B cell (primary cell): Measurements from ENCODE around the gene DOCK3. TPM values are rescaled to one million over a fixed set of nuclear protein-coding genes. Genes with fewer than 3 reads are reported as not detected.

ENCODE experiments used
- ATAC-seq: fragments of 200-7000 bp; cut with Tn5 transposase; one replicate; pipeline ENCODE4 v1.10.0; 2021; ENCODE audit warnings: low read depth, mild to moderate bottlenecking, moderate number of reproducible peaks, moderate library complexity
- CTCF ChIA-PET: fragments of 350-600 bp; sonication (Branson Sonifier 250); formaldehyde crosslinking; loops from one replicate; lab custom pipeline; 2021; ENCODE audit warnings: antibody characterized with exemption, inconsistent platforms; lab: Charles Lee
- POLR2A ChIA-PET: fragments of 350-600 bp; sonication (Branson Sonifier 250); formaldehyde crosslinking; loops from one replicate; lab custom pipeline; 2021; ENCODE audit warnings: antibody characterized with exemption; lab: Charles Lee
- DNase-seq: peaks from one replicate; pipeline ENCODE4 v3.0.0; 2013
- H2AFZ ChIP-seq: 2 replicates; pipeline ENCODE4 v1.6.1; 2012; ENCODE audit warnings: mild to moderate bottlenecking, low read depth, low read length; ENCODE audit not compliant: insufficient read depth, poor library complexity, severe bottlenecking
- H3K27ac ChIP-seq, 2 donors: 1 replicate in 1 of 2; 2 replicates in 1 of 2; pipeline ENCODE4 v1.5.1; 2012 to 2013; ENCODE audit warnings: low read length in 2 of 2, mild to moderate bottlenecking in 2 of 2, moderate library complexity in 1 of 2
- H3K27me3 ChIP-seq, 4 experiments: fragments of 200-600 bp in 1 of 4; sonication (generic) in 1 of 4; replicated peaks in 1 of 4; 1 replicate in 2 of 4; 2 replicates in 2 of 4; pipeline versions ENCODE4 v1.6.1 to v1.7.0; 2013 to 2016; ENCODE audit warnings: low read length in 3 of 4, mild to moderate bottlenecking in 2 of 4, mixed read lengths in 1 of 4, moderate library complexity in 1 of 4; ENCODE audit not compliant: insufficient read depth in 4 of 4, control insufficient read depth in 3 of 4; ENCODE audit errors: control extremely low read depth in 1 of 4
- H3K36me3 ChIP-seq, 2 experiments: replicated peaks in 1 of 2; 1 replicate in 1 of 2; 2 replicates in 1 of 2; pipeline versions ENCODE4 v1.6.1 to v1.7.1; 2013; ENCODE audit warnings: low read length in 1 of 2; ENCODE audit not compliant: insufficient read depth in 2 of 2, control insufficient read depth in 1 of 2; ENCODE audit errors: control extremely low read depth in 1 of 2, extremely low read depth in 1 of 2
- H3K4me1 ChIP-seq, 2 donors: fragments of 200-600 bp in 1 of 2; sonication (generic) in 1 of 2; 1 replicate in 1 of 2; 2 replicates in 1 of 2; pipeline versions ENCODE4 v1.5.1 to v1.6.1; 2013 to 2017; ENCODE audit warnings: low read length in 2 of 2; ENCODE audit not compliant: control insufficient read depth in 2 of 2, insufficient read depth in 2 of 2
- H3K4me2 ChIP-seq: replicated peaks from 2 replicates; pipeline ENCODE3; 2012; ENCODE audit warnings: mild to moderate bottlenecking, low read depth, low read length; ENCODE audit not compliant: poor library complexity, severe bottlenecking
- H3K4me3 ChIP-seq, 5 experiments: fragments of 200-600 bp in 1 of 5; sonication (generic) in 1 of 5; 1 replicate in 3 of 5; 2 replicates in 2 of 5; pipeline versions ENCODE4 v1.5.1 to v1.7.0; 2011 to 2016; ENCODE audit warnings: low read length in 4 of 5, mild to moderate bottlenecking in 4 of 5, low read depth in 2 of 5, control low read depth in 1 of 5, moderate library complexity in 1 of 5; ENCODE audit not compliant: insufficient read depth in 1 of 5; ENCODE audit errors: control extremely low read depth in 1 of 5, extremely low read depth in 1 of 5
- H3K79me2 ChIP-seq: fragments of 200-600 bp; sonication (generic); one replicate; pipeline ENCODE4 v1.6.0; 2016; ENCODE audit warnings: low read length; ENCODE audit not compliant: control insufficient read depth, insufficient read depth
- H3K9ac ChIP-seq: fragments of 200-600 bp; sonication (generic); 2 replicates; pipeline ENCODE4 v1.6.1; 2017; ENCODE audit warnings: mild to moderate bottlenecking, low read length, moderate library complexity
- H3K9me3 ChIP-seq, 3 donors: one replicate each; pipeline versions ENCODE4 v1.6.1 to v1.7.1; 2013; ENCODE audit warnings: low read length in 2 of 3; ENCODE audit not compliant: control insufficient read depth in 2 of 3, insufficient read depth in 1 of 3; ENCODE audit errors: control extremely low read depth in 1 of 3
- H4K20me1 ChIP-seq: 2 replicates; pipeline ENCODE4 v1.6.0; 2012; ENCODE audit warnings: mild to moderate bottlenecking, low read length; ENCODE audit not compliant: insufficient read depth, control insufficient read depth, poor library complexity, severe bottlenecking
- H3K27ac Mint-ChIP-seq: one replicate; pipeline ENCODE4 v1.8.0; 2021; ENCODE audit warnings: mixed read lengths
- H3K27me3 Mint-ChIP-seq: one replicate; pipeline ENCODE4 v1.8.0; 2021; ENCODE audit warnings: mixed read lengths
- H3K4me1 Mint-ChIP-seq: one replicate; pipeline ENCODE4 v1.8.0; 2021; ENCODE audit warnings: mixed read lengths
- H3K4me3 Mint-ChIP-seq: one replicate; pipeline ENCODE4 v1.8.0; 2021; ENCODE audit warnings: mixed read lengths
- H3K9me3 Mint-ChIP-seq: one replicate; pipeline ENCODE4 v1.8.0; 2022; ENCODE audit warnings: mixed read lengths; ENCODE audit not compliant: insufficient read depth
- CTCF ChIP-seq: fragments of 200-600 bp; IDR thresholded peaks from one replicate; pipeline ENCODE4 v1.8.0; 2022; ENCODE audit warnings: antibody characterized with exemption, mild to moderate bottlenecking
- EZH2 ChIP-seq: IDR thresholded peaks from 2 replicates; pipeline ENCODE4 v1.6.1; 2012; ENCODE audit warnings: borderline replicate concordance, low read depth, mild to moderate bottlenecking, moderate library complexity, low read length; ENCODE audit not compliant: insufficient read depth, poor library complexity, severe bottlenecking
- WGBS: methylation state at CpG from one replicate; pipeline ENCODE4 v1.1.5; 2013; ENCODE audit warnings: missing lambda C conversion rate; ENCODE audit not compliant: insufficient coverage; 5-methylcytosine and 5-hydroxymethylcytosine counted together
- intact Hi-C: fragments of 100-400 bp; cut with micrococcal nuclease; formaldehyde crosslinking; loops from one replicate; pipeline ENCODE4 v1.10.0; 2022
- polyA plus RNA-seq: library from polyadenylated mRNA; depleted of rRNA; stranded (reverse); fragments of >200 nt; gene quantifications from 2 replicates; pipeline ENCODE4 v1.2.3, GENCODE V29; 2012
- total RNA-seq, 2 donors: library from RNA; stranded (reverse); fragments of 120-200 nt in 1 of 2; gene quantifications; 1 replicate in 1 of 2; 2 replicates in 1 of 2; pipeline versions ENCODE4 v1.2.3 to v1.2.4, GENCODE V29; 2013 to 2022

DOCK3 gene
- total and polyA plus RNA-seq, 2 donors (not counting 1 experiment from before 2014, with no cell fraction given), result 0.06 to 0.30 TPM

GRCh38 chr3:50651445-50651844 lies 23.3 kb upstream of the DOCK3 start:
- H3K36me3 ChIP-seq, result peaks cover 0 to 10% of the 10 kb centered on the region in 2 experiments
- WGBS, result 97% methylated on average over 8 of the region's 8 CpGs
- no peak for ATAC-seq
- H3K4me2 ChIP-seq, result no peak overlapping the region
- no peaks in the 10 kb centered on the region for H3K9me3 ChIP-seq
- Mint-ChIP-seq H3K27ac (no peak overlapping the region), H3K9me3 (no peaks in the 10 kb centered on the region), H3K4me3 (no peak overlapping the region), H3K27me3 (no peaks in the 10 kb centered on the region), H3K4me1 (no peaks in the 10 kb centered on the region)
- CTCF ChIA-PET, result interaction anchor here (1.0 to 11.8 kb wide), 5 partner anchors 20 to 127 kb away, joined by 3 to 224 read pairs (median 16); partner anchors contain the start of genes CISH, HEMK1 and MAPKAPK3
- H4K20me1 ChIP-seq, result no peaks in the 10 kb centered on the region
- intact Hi-C loops, result no loop called here
- TF ChIP-seq EZH2 (no peak), CTCF (no peak)
- H3K79me2 ChIP-seq, result no peaks in the 10 kb centered on the region
- H3K27me3 ChIP-seq, result no peaks in the 10 kb centered on the region
- no peaks in the 10 kb centered on the region for H3K4me1 ChIP-seq
- POLR2A ChIA-PET, result no interaction called here
- no peak overlapping the region for H3K9ac ChIP-seq
- no peak for DNase-seq
- no peak overlapping the region for H2AFZ ChIP-seq
- H3K27ac ChIP-seq, result no peak overlapping the region
- H3K4me3 ChIP-seq, result no peak overlapping the region

- no peaks in the 10 kb centered on the region for H3K9me3 ChIP-seq
- 89% methylated on average over 7 of the region's 7 CpGs for WGBS
- intact Hi-C loops, result loop anchor here (2.0 kb wide), 1 partner anchor 215 kb away; no protein-coding TSS in a partner anchor
- no peak overlapping the region for H3K4me3 Mint-ChIP-seq
- H3K27ac ChIP-seq, result no peak overlapping the region
- H3K4me1 ChIP-seq, result no peaks in the 10 kb centered on the region
- H3K9me3 Mint-ChIP-seq, result no peaks in the 10 kb centered on the region
- no peak overlapping the region for H2AFZ ChIP-seq
- DNase-seq (no peak), ATAC-seq (no peak)
- no peak overlapping the region for H3K4me2 ChIP-seq
- H4K20me1 ChIP-seq, result no peaks in the 10 kb centered on the region
- no peak overlapping the region for H3K27ac Mint-ChIP-seq
- no peaks in the 10 kb centered on the region for H3K27me3 Mint-ChIP-seq
- H3K4me3 ChIP-seq, result no peak overlapping the region
- ChIA-PET POLR2A (interaction anchor here (1.1 kb wide), 1 partner anchor 36 kb away, joined by 4 read pairs; no protein-coding TSS in a partner anchor), CTCF (interaction anchor here (0.6 to 11.8 kb wide), 14 partner anchors 19 to 834 kb away, joined by 3 to 224 read pairs (median 4); partner anchors contain the start of genes C3orf18, CISH, CYB561D2 and DOCK3)
- H3K9ac ChIP-seq, result no peak overlapping the region
- no peaks in the 10 kb centered on the region for H3K4me1 Mint-ChIP-seq
- no peak for TF ChIP-seq CTCF
- no peak for TF ChIP-seq EZH2
- H3K27me3 ChIP-seq, result no peaks in the 10 kb centered on the region
- H3K36me3 ChIP-seq, result peaks cover 0 to 5% of the 10 kb centered on the region in 2 experiments
- no peaks in the 10 kb centered on the region for H3K79me2 ChIP-seq
Measured at GRCh38 chr3:50651920-50652529, 22.7 kb upstream of the DOCK3 start.
